ENCODE results near the gene STAT5A.
A peak's percentile ranks its signal among the peaks of the same experiment; 100 is the strongest.

- no peak for TF ChIP-seq CTCF (IDR thresholded peaks at IDR 0.05)
- peak in 1 of 2 donors; percentile 67 for TF ChIP-seq POLR2A (IDR thresholded peaks at IDR 0.05)
Observed at GRCh38 chr17:42311240-42312034, 23.1 kb downstream of the STAT5A start.

Data from thyroid gland (tissue), 4 donors.